ENCODE results near the gene SNF8.

SNF8 gene

DNA sequence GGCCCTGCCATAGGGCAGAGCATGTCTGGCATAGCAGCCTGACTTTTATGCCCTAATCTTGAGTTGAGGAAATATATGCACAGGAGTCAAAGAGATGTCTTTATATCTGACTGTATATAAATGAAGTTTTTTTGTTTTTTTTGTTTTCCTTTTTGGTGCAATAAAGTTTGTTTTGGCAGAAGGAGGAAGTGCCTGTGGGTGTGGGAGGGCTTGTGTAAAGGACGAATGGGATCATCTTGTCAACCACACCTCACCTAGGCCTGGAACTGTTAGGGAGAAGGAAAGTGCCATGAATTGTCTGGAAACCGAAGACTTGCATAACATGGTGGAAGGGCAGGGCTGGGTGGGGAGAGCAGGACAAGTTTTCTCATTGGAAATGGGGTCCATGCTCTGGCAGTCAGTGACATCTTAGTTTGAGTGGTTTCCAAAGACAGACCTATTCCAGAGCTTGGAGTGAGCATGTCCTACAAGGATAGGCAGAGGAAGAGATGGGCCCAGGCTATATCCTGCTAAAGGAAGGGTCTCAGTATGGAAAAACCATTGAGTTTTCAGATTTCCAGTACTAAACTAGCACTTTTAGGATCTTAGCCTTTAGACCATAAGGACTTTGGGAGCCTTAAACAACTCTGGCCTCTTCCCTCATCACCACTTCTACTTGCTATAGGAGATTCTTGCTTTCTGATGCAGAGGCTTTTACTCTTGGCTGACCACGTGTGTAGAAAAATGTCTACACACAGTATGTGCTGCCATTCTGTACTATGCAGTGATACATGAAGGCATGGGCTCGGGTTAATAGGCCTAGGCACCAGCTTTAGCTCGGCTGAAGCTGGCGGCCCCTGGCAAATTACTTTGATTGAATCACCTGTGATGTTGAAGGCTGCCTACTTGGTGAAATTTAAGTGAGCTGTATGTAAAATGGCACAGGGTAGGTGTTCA lies 15.5 kb downstream of the SNF8 start:
- H3K4me3 ChIP-seq (ENCODE audit: low read length) = no peak overlapping the region
- H3K36me3 ChIP-seq (ENCODE audit: insufficient read depth, low read length) = peaks cover 98% of the 10 kb centered on the region
- no peak overlapping the region for H3K9ac ChIP-seq (ENCODE audit: low read depth, low read length)
- H3K27ac ChIP-seq (ENCODE audit: low read depth, low read length) = no peak overlapping the region
- H3K9me3 ChIP-seq (ENCODE audit: insufficient read depth, low read depth, low read length) = no peaks in the 10 kb centered on the region
- H3K27me3 ChIP-seq (ENCODE audit: insufficient read depth, low read length) = no peaks in the 10 kb centered on the region
- no peaks in the 10 kb centered on the region for H3K4me1 ChIP-seq (ENCODE audit: insufficient read depth, low read length)
- WGBS = 96% methylated on average over 6 of the region's 6 CpGs

DNA sequence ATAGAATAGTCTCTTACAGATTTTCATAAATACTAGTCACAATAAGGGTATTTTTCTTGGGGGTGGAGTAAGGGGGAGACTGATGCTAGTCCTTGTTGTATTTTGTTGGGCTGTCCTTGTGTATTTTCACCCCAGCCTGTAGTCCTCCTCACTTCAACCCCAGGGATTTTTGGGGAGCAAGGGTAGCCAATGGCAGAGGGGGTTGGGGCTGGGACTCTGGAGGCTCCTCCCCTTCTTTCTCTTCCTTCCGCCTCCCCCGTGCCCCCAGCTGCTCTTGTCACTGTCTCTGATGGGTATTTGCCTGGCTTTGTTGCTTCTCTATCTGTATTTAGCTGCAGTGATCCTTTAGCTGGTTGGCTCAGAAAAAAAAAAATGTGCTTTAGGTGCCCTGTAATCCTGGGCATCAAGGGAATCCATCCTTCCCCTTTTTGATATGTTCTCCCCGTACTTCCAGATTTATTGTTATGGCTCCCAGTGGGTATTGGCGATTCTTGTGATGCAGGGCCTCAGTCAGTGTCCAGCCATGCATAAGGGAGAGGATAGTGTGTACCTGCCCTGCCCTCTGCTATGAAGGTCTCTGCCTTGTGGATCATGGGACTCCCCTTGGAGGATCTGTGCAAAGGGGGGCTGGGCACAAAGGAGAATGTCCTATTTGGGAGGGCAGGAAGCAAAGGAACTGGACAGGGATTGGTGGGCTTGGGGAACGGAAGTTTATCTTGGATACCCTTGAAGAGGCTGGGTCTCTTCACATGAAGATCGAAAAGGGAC lies 16.5 kb downstream of the SNF8 start:
- Histone ChIP-seq H3K9ac (ENCODE audit: low read depth, low read length) (no peak overlapping the region), H3K4me1 (ENCODE audit: insufficient read depth, low read length) (no peaks in the 10 kb centered on the region), H3K27ac (ENCODE audit: low read depth, low read length) (no peak overlapping the region), H3K27me3 (ENCODE audit: insufficient read depth, low read length) (no peaks in the 10 kb centered on the region), H3K4me3 (ENCODE audit: low read length) (no peak overlapping the region), H3K36me3 (ENCODE audit: insufficient read depth, low read length) (peaks cover 98% of the 10 kb centered on the region), H3K9me3 (ENCODE audit: insufficient read depth, low read depth, low read length) (no peaks in the 10 kb centered on the region)
- WGBS = 77% methylated on average over 6 of the region's 6 CpGs

DNA sequence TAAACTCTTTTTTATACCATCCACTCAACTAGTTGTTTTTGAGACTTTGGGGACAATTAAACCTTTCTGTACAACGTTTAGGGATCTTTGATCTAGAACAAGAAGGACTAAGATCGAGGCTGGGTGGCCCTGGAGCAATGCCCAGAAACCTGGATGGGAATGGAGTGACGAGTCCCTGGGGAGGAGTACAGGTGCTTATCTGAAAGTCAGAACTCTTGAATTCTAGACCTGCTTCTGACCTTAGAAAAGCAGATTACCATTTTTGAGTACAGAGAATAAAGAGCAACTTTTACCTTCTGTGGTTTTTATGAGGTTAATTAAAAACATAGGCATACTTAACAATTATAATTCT lies 18.7 kb downstream of the SNF8 start:
- Histone ChIP-seq H3K9ac (ENCODE audit: low read depth, low read length) (no peak overlapping the region), H3K27me3 (ENCODE audit: insufficient read depth, low read length) (no peaks in the 10 kb centered on the region), H3K27ac (ENCODE audit: low read depth, low read length) (no peak overlapping the region), H3K9me3 (ENCODE audit: insufficient read depth, low read depth, low read length) (no peaks in the 10 kb centered on the region), H3K36me3 (ENCODE audit: insufficient read depth, low read length) (peaks cover 97% of the 10 kb centered on the region), H3K4me1 (ENCODE audit: insufficient read depth, low read length) (no peaks in the 10 kb centered on the region), H3K4me3 (ENCODE audit: low read length) (no peak overlapping the region)
- WGBS = 89% methylated on average over 3 of the region's 3 CpGs

DNA sequence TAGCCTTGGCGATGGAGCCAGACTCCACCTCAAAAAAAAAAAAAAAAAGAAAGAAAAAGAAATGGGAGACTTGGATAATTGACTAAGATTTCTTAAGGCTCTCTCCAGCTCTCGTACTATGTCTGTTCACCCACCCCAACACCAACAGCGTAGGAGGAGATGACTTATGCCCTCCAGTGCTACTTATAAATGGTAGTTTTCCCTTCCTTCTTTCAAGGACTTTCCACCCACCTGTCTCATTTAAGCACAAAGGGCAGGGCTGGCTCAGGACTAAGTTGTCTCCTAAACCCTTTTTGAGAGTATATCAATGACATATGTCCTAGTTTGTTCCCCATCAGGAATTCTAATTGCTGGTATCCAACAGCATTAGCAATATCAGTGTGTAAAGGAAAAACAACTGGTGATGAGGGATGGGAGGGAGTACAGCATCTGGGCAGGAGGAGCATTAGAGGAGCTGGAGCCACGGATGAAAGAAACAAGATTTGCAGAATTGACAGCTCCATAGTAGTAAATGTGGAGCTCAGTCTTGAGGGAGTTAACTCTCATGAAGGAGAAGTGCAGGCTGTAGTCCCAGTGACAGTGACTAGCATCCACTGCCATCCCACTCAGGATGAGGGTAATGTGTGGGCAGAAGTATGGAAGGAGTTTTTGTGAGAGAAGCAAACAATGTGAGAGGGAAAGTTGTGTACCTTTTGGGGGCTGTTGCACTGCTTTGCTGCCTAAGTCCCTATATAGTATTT lies 19.2 kb downstream of the SNF8 start:
- no peaks in the 10 kb centered on the region for H3K27me3 ChIP-seq (ENCODE audit: insufficient read depth, low read length)
- WGBS = 87% methylated on average over 4 of the region's 4 CpGs
- H3K9me3 ChIP-seq (ENCODE audit: insufficient read depth, low read depth, low read length) = no peaks in the 10 kb centered on the region
- H3K4me3 ChIP-seq (ENCODE audit: low read length) = no peak overlapping the region
- no peak overlapping the region for H3K9ac ChIP-seq (ENCODE audit: low read depth, low read length)
- H3K4me1 ChIP-seq (ENCODE audit: insufficient read depth, low read length) = no peaks in the 10 kb centered on the region
- no peak overlapping the region for H3K27ac ChIP-seq (ENCODE audit: low read depth, low read length)
- peaks cover 97% of the 10 kb centered on the region for H3K36me3 ChIP-seq (ENCODE audit: insufficient read depth, low read length)

DNA sequence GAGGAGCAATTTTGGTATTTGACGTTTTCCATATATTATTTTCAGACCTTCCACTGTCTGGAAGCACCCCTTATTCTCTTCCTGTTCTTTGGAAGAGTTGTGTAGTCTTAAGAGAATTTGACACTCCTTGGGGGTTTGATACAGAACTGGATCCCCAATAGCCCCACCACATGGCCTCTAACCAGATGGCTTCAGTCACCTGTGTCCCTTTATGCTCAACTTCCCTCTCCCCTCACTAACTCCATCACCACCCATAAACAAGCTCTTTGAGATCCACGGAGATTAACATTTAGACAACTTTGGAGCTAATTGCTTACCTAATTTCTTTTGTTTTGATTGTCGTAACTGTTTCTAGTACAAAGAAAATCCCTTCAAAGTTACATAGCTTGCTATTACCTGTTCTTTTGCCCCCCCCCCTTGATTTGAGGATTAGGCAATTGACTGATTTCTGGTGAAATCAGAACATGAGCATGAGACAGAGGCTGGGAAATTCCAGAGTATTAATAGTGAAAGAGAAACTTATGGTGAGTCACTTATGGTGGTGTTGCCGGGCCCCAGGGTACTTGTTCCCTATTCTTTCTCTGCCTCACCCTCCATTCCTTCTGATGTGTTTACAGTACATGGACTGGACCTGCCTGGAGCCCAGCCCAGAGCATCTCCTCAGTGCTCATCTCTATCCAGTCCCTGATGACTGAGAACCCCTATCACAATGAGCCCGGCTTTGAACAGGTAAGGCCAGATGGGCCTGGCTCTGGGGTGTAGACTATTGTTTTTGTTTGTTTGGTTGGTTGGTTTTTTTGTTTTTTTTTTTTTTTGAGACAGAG lies 29.0 kb downstream of the SNF8 start:
- H3K27me3 ChIP-seq (ENCODE audit: insufficient read depth, low read length) = no peaks in the 10 kb centered on the region
- H3K27ac ChIP-seq (ENCODE audit: low read depth, low read length) = no peak overlapping the region
- no peaks in the 10 kb centered on the region for H3K4me1 ChIP-seq (ENCODE audit: insufficient read depth, low read length)
- no peaks in the 10 kb centered on the region for H3K9me3 ChIP-seq (ENCODE audit: insufficient read depth, low read depth, low read length)
- H3K4me3 ChIP-seq (ENCODE audit: low read length) = no peak overlapping the region
- H3K36me3 ChIP-seq (ENCODE audit: insufficient read depth, low read length) = peaks cover 98% of the 10 kb centered on the region
- no peak overlapping the region for H3K9ac ChIP-seq (ENCODE audit: low read depth, low read length)
- WGBS = 82% methylated on average over 4 of the region's 5 CpGs

DNA sequence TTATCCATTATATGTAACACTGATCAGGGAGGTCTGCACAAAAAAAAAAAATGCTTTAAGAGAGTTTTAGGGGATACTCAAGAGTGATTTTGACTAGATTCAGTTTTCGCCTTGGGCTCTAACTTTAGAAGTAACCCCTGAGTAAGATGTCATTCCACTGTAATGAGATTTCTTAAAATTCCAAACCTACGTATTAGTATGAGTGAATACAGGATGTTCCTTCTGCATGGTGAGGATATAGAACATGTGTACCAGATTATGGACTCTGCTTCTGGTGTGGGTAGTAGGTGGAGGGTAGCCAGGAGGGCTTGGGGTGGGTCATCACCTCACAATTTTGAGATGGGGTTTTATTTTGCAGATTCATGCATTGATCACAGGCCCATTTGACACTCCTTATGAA lies 32.2 kb downstream of the SNF8 start:
- Histone ChIP-seq H3K9me3 (ENCODE audit: insufficient read depth, low read depth, low read length) (no peaks in the 10 kb centered on the region), H3K27ac (ENCODE audit: low read depth, low read length) (no peak overlapping the region), H3K9ac (ENCODE audit: low read depth, low read length) (no peak overlapping the region), H3K36me3 (ENCODE audit: insufficient read depth, low read length) (peaks cover 79% of the 10 kb centered on the region), H3K4me1 (ENCODE audit: insufficient read depth, low read length) (peaks cover 12% of the 10 kb centered on the region), H3K4me3 (ENCODE audit: low read length) (no peak overlapping the region), H3K27me3 (ENCODE audit: insufficient read depth, low read length) (no peaks in the 10 kb centered on the region)
- WGBS = 98% methylated on average over 2 of the region's 2 CpGs

DNA sequence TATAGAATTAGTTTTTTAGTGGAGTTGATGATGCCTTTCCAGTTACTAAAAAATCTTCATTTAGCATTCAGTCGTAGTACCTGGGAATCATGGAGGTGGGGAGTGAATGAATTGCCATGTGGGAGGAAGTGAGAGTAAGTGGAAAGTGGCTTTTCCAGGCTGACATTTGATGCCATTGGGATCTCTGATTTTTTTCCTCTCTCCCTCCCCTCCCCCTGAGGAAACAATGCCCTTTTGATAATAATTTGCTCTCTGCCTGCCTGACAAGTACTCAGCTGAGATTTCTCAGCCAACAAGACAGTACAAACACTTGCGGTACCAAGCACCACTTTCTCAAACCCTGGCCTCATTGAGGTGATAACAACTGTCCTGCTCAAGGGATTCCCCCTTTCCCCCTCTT lies 34.3 kb downstream of the SNF8 start:
- Histone ChIP-seq H3K4me3 (ENCODE audit: low read length) (peak overlapping the region; percentile 65), H3K27ac (ENCODE audit: low read depth, low read length) (no peak overlapping the region), H3K9me3 (ENCODE audit: insufficient read depth, low read depth, low read length) (no peaks in the 10 kb centered on the region), H3K27me3 (ENCODE audit: insufficient read depth, low read length) (no peaks in the 10 kb centered on the region), H3K36me3 (ENCODE audit: insufficient read depth, low read length) (peaks cover 58% of the 10 kb centered on the region), H3K4me1 (ENCODE audit: insufficient read depth, low read length) (peaks cover 12% of the 10 kb centered on the region), H3K9ac (ENCODE audit: low read depth, low read length) (no peak overlapping the region)
- 91% methylated on average over 2 of the region's 2 CpGs for WGBS

DNA sequence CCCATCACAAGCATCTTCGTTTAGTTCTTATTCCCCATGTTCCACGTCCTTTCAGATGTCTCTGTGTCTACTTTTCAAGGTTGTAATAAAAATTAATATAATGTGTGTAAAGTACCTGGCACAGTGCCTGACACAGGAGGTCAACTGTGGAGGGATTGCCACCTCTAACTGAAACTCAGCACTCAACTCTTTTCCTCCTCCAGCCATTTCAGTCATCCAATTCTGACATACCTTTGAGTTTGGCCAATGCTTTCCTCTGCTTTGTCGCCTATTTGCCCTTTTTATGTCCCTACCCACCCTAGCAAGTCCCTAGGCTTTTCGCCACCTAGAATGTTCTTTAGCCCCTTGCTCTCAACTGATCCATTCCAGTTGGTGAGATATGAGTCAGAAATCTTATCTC lies 34.9 kb downstream of the SNF8 start:
- H3K27me3 ChIP-seq (ENCODE audit: insufficient read depth, low read length) = no peaks in the 10 kb centered on the region
- H3K9ac ChIP-seq (ENCODE audit: low read depth, low read length) = 0 out of 2 replicates have a peak overlapping the region, but pooled peaks have one; percentile 65
- H3K4me1 ChIP-seq (ENCODE audit: insufficient read depth, low read length) = peaks cover 12% of the 10 kb centered on the region
- WGBS = 76% methylated on average over 3 of the region's 4 CpGs
- H3K36me3 ChIP-seq (ENCODE audit: insufficient read depth, low read length) = peaks cover 52% of the 10 kb centered on the region
- no peak overlapping the region for H3K27ac ChIP-seq (ENCODE audit: low read depth, low read length)
- peak overlapping the region; percentile 65 for H3K4me3 ChIP-seq (ENCODE audit: low read length)
- H3K9me3 ChIP-seq (ENCODE audit: insufficient read depth, low read depth, low read length) = no peaks in the 10 kb centered on the region

DNA sequence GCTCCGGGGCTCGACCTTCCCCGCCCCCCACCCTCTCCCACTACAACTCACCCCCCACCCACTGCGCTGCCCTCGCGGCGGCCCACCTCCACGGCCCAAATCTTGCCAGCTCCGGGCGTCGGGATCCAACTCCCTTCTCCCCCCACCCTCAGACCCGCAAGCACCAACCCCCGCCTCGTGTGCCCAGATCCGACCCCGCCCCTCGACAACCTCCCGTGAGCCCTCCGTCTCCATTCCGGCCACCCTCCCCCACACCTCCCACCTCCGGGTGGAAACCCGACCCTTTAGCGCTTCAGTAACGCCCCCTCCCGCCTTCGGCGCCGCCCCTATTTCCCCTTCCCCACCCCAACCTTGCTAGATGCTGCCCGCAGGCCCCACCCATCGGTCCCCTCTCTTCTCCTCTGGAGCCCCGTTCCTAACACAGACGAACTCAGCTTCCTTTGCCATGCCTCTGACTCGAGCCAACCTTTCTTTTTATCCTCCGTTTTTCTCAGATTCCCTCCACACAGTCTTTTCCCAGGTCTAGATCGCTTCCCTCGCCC lies 35.7 kb downstream of the SNF8 start:
- Histone ChIP-seq H3K27ac (ENCODE audit: low read depth, low read length) (peak overlapping the region; percentile 92; the same call in 1 of the 2 replicates), H3K9ac (ENCODE audit: low read depth, low read length) (peak overlapping the region; percentile 80), H3K27me3 (ENCODE audit: insufficient read depth, low read length) (no peaks in the 10 kb centered on the region), H3K4me1 (ENCODE audit: insufficient read depth, low read length) (peaks cover 12% of the 10 kb centered on the region), H3K36me3 (ENCODE audit: insufficient read depth, low read length) (peaks cover 45% of the 10 kb centered on the region), H3K4me3 (ENCODE audit: low read length) (peak overlapping the region; percentile 65), H3K9me3 (ENCODE audit: insufficient read depth, low read depth, low read length) (no peaks in the 10 kb centered on the region)
- under 1% methylated on average over 35 of the region's 36 CpGs for WGBS

DNA sequence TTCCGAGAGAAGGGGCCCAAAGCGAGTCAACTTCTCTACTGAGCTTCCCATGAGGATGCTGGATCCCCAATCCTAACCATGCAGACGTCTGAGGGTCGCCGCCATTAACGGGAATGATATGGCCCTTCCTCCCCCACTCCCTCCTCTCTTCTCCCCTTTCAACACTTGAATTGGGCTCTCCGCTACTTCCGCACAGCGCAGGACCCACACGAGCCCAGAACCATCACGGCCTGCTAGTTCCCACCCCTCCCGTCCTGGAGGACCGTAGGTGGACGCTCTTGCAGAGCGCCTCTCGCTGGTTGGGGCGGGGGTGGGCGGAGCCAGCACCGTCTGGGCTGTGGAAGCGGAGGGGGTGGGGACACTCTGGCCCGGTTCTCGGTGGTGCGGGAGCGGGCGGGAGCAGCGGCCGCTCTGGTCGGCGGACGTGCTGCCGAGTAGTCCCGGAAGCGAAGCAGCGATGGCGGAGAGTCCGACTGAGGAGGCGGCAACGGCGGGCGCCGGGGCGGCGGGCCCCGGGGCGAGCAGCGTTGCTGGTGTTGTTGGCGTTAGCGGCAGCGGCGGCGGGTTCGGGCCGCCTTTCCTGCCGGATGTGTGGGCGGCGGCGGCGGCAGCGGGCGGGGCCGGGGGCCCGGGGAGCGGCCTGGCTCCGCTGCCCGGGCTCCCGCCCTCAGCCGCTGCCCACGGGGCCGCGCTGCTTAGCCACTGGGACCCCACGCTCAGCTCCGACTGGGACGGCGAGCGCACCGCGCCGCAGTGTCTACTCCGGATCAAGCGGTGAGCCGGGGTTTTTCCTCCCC lies 36.4 kb downstream of the SNF8 start, which contains the start of gene UBE2Z:
UBE2Z (plus strand) TSS at position 361 of the 797 bp plus-strand sequence; CDS start at position 458, 97 bp downstream.
- WGBS = under 1% methylated on average over 81 of the region's 81 CpGs
- H3K27ac ChIP-seq (ENCODE audit: low read depth, low read length) = peak within 1 kb of the TSS; percentile 92
- peak within 1 kb of the TSS; percentile 65 for H3K4me3 ChIP-seq (ENCODE audit: low read length)
- peak within 1 kb of the TSS; percentile 80 for H3K9ac ChIP-seq (ENCODE audit: low read depth, low read length)
- H3K4me1 ChIP-seq (ENCODE audit: insufficient read depth, low read length) = peaks cover 12% of the 10 kb centered on the region
- no peaks in the 10 kb centered on the region for H3K9me3 ChIP-seq (ENCODE audit: insufficient read depth, low read depth, low read length)
- peaks cover 38% of the 10 kb centered on the region for H3K36me3 ChIP-seq (ENCODE audit: insufficient read depth, low read length)
- H3K27me3 ChIP-seq (ENCODE audit: insufficient read depth, low read length) = no peaks in the 10 kb centered on the region
